NB4 (cell line): ENCODE data around the gene STYX.

ENCODE experiments used
- MYC ChIP-seq: IDR thresholded peaks from 2 replicates; pipeline ENCODE4 v1.6.1; 2011; ENCODE audit warnings: low read depth, low read length
- POLR2A ChIP-seq: IDR thresholded peaks from 2 replicates; pipeline ENCODE4 v1.6.1; 2011; ENCODE audit warnings: mild to moderate bottlenecking; ENCODE audit not compliant: insufficient read length; ENCODE audit errors: extremely low read depth
- TF ChIP-seq, protein P1 (sequence below): IDR thresholded peaks from one replicate; pipeline ENCODE4 v1.5.1; 2012; ENCODE audit warnings: low read depth, low read length
- TF ChIP-seq, protein P2 (sequence below): IDR thresholded peaks from 2 replicates; pipeline ENCODE4 v1.6.1; 2011; ENCODE audit warnings: low read depth, low read length

DNA sequence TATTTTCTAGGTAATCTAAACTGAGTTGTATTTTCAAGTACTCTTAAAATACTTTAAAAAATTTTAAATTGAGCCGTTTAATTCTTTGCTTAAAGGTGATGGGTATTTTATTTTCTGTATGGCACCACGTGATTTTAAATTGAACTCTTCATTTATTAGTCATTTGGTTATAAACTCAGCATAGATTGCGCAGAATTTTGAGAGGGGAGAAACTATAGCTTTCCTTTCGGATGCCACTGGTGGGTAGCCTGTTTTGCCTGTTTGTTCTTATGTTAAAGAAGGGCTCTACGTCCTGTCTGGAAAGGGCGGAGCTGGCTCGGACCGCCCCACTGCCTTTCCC is 411 bp upstream of the STYX start:
- TF ChIP-seq MYC, result no peak; the same call in 1 of the 2 replicates
- TF ChIP-seq, protein P1, sequence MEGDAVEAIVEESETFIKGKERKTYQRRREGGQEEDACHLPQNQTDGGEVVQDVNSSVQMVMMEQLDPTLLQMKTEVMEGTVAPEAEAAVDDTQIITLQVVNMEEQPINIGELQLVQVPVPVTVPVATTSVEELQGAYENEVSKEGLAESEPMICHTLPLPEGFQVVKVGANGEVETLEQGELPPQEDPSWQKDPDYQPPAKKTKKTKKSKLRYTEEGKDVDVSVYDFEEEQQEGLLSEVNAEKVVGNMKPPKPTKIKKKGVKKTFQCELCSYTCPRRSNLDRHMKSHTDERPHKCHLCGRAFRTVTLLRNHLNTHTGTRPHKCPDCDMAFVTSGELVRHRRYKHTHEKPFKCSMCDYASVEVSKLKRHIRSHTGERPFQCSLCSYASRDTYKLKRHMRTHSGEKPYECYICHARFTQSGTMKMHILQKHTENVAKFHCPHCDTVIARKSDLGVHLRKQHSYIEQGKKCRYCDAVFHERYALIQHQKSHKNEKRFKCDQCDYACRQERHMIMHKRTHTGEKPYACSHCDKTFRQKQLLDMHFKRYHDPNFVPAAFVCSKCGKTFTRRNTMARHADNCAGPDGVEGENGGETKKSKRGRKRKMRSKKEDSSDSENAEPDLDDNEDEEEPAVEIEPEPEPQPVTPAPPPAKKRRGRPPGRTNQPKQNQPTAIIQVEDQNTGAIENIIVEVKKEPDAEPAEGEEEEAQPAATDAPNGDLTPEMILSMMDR, result no peak
- TF ChIP-seq, protein P2, sequence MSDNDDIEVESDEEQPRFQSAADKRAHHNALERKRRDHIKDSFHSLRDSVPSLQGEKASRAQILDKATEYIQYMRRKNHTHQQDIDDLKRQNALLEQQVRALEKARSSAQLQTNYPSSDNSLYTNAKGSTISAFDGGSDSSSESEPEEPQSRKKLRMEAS, result no peak
- no peak for TF ChIP-seq POLR2A
